HUES64 (cell line): ENCODE data around the gene SLC38A1.

Source experiments
- H3K27ac ChIP-seq: 2 replicates; pipeline ENCODE4 v1.7.0; 2013; ENCODE audit warnings: low read depth, low read length, inconsistent platforms
- H3K27me3 ChIP-seq: 2 replicates; pipeline ENCODE4 v1.6.1; 2013; ENCODE audit warnings: mild to moderate bottlenecking, low read length; ENCODE audit not compliant: insufficient read depth
- H3K36me3 ChIP-seq: 2 replicates; pipeline ENCODE4 v1.6.1; 2013; ENCODE audit warnings: mild to moderate bottlenecking, low read length; ENCODE audit not compliant: insufficient read depth
- H3K4me1 ChIP-seq: 2 replicates; pipeline ENCODE4 v1.6.1; 2013; ENCODE audit warnings: mild to moderate bottlenecking, low read length, moderate library complexity; ENCODE audit not compliant: insufficient read depth
- H3K4me3 ChIP-seq: 2 replicates; pipeline ENCODE4 v1.5.1; 2013; ENCODE audit warnings: mild to moderate bottlenecking, low read length, moderate library complexity
- H3K9ac ChIP-seq: 2 replicates; pipeline ENCODE4 v1.6.1; 2013; ENCODE audit warnings: mild to moderate bottlenecking, low read depth, low read length
- H3K9me3 ChIP-seq: 2 replicates; pipeline ENCODE4 v1.6.1; 2013; ENCODE audit warnings: low read depth, low read length; ENCODE audit not compliant: insufficient read depth
- WGBS: fragments of 150-250, 120-280 bp; methylation state at CpG from one replicate; pipeline ENCODE4 v1.1.7; 2013; ENCODE audit warnings: missing lambda C conversion rate; 5-methylcytosine and 5-hydroxymethylcytosine counted together

SLC38A1 gene

DNA sequence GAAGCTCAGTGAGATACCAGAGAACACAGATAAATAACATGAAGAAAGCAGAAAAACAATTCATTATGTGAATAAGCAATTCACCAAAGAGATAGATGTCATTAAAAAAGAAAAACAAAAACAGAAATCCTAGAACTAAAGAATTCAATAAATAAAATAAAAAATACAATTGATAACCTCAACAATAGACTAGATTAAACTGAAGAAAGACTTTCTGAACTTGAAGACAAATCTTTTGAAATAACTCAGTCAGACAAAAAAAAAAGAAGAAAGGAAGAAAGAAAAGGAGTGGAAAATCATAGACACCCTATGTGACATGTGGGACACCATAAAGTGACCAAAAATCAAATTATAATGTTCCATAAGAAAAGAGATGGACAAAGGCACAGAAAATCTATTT lies 14.0 kb upstream of the SLC38A1 start:
- no peaks in the 10 kb centered on the region for H3K4me1 ChIP-seq
- H3K4me3 ChIP-seq, result no peak overlapping the region
- peaks cover 24% of the 10 kb centered on the region; the same call in 1 of the 2 replicates for H3K9me3 ChIP-seq
- no peaks in the 10 kb centered on the region for H3K36me3 ChIP-seq
- H3K27me3 ChIP-seq, result no peaks in the 10 kb centered on the region
- no peak overlapping the region for H3K27ac ChIP-seq
- no peak overlapping the region for H3K9ac ChIP-seq

DNA sequence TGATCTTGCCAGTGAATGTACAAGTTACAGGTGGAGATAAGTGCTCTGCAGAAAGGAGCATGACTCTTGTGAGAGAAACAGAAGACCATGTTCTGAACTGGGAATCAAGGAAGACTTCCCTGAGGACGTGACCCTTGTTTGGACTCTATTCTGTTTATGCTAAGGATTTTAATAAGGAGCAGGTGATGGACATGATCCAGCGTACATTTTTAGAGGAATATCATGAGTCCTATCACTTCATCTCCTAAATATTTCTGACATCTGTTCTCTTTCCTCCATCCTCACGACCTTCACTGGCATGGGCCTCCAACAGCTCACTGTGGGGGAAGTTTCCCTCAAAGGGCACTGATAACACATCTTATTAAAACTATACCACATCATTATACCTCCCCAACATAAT lies 7.9 kb upstream of the SLC38A1 start:
- Histone ChIP-seq H3K9ac (no peak overlapping the region), H3K27me3 (no peaks in the 10 kb centered on the region), H3K27ac (no peak overlapping the region), H3K4me3 (no peak overlapping the region), H3K36me3 (0 out of 2 replicates have a peak, but pooled peaks cover 10% of the 10 kb centered on the region), H3K9me3 (no peaks in the 10 kb centered on the region), H3K4me1 (no peaks in the 10 kb centered on the region)
- 90% methylated on average over 3 of the region's 3 CpGs for WGBS

DNA sequence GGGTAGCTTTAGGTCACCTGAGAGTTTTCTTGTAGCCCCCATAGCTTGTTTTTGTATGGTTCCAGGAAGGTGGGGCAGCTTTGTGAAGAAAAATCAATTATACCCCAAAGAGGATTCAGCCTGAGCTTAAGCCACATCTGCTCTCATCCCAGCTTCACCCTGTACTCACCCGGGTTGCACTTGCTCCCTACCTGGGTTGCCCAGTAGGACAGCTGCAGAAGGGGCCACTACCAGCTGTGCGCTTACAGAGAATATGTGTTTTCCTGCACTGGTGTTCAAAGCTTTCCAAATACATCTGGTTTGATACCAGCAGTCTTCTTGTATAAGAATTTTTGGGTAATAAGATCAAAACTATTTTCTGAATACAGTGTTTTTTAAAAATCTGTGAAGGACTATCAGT lies 3.0 kb upstream of the SLC38A1 start:
- H3K9me3 ChIP-seq, result no peaks in the 10 kb centered on the region
- H3K9ac ChIP-seq, result no peak overlapping the region
- 0 out of 2 replicates have a peak, but pooled peaks cover 6% of the 10 kb centered on the region for H3K36me3 ChIP-seq
- 91% methylated on average over 2 of the region's 2 CpGs for WGBS
- peaks cover 15% of the 10 kb centered on the region for H3K4me1 ChIP-seq
- H3K27me3 ChIP-seq, result no peaks in the 10 kb centered on the region
- H3K27ac ChIP-seq, result no peak overlapping the region
- H3K4me3 ChIP-seq, result no peak overlapping the region

DNA sequence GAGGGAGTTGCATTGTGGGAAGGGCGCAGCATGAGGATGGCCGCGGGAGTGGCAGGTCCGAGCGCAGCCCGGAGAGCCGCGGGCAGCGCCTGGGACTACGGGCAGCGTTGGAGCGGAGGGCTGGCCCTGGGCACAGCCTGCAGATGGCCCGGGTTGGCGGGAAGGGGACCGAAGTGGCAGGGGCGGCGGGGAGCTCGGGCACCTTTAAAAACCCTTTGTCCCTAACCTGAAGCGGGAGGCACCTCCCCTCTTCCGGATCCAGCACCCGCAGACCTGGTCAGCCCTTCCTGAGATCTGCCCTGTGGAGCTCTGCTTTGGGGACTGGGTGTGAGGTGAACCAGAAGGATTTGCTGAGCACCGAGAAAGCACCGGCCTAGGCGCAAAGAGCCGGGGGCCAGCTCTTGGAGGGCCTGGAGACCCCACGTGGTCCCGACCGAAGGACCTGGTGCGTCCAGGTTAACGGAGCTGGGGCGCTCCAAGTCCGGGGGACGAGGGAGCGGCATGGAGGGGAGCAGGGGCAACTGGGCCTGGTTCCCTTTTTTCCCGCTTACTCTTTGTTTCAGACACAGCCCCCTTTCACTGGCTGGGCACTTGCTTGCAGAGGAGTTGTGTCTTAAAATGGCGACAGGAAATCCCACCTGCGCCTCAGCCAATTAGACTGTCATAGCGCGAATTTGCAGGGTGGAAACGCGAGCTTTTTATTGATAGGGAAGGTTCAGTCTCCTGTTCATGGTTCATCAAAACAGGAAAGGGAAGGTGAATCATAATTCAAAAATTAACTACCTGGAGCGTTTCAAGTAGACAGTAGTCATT lies 792 bp upstream of the SLC38A1 start:
- 8% methylated on average over 42 of the region's 42 CpGs for WGBS

DNA sequence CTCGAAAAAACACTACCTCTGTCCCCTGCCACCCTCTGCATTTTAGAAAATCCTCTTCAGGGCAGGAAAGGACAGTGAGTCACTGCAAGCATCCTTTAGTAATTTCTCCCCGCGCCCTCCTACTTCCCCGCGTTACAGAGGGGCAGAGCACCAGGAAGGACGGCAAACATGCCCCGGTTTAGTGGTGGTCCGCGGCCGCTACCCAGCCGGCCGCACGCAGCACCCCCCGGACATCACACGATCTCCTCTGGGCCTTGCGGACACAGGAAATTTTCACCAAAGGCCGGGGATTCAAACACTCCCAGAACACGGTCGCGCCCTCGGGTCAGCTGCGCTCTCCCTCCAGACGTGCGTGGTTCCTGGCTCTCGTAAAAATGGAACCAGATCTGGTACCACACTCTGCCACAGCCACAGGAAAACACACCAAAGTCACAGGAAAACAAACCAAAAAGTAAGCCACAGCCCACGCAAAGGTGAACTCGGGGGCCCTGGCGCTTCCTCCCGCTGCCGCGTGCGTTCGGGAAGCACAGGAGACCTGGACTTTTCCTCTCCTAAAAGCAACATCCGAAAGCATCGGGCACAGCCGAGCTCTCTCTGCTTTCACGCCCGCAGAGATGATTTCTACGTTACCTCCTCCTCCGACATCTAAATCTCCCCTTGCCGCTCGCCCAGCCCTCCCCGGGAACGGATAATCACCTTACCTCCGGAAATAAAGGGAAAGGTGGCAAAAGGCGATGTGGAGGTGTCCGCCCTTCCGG lies 839 bp downstream of the SLC38A1 start:
- H3K4me1 ChIP-seq, result peaks cover 46% of the 10 kb centered on the region
- WGBS, result under 1% methylated on average over 48 of the region's 48 CpGs
- peak overlapping the region; percentile 96 for H3K27ac ChIP-seq
- H3K27me3 ChIP-seq, result no peaks in the 10 kb centered on the region
- peak overlapping the region; percentile 99 for H3K9ac ChIP-seq
- H3K9me3 ChIP-seq, result no peaks in the 10 kb centered on the region
- H3K36me3 ChIP-seq, result 0 out of 2 replicates have a peak, but pooled peaks cover 6% of the 10 kb centered on the region
- peak overlapping the region; percentile 90 for H3K4me3 ChIP-seq

More for the DNA sequence above, 792 bp upstream of the SLC38A1 start:
- 0 out of 2 replicates have a peak, but pooled peaks cover 6% of the 10 kb centered on the region for H3K36me3 ChIP-seq
- peak overlapping the region; percentile 99 for H3K9ac ChIP-seq
- H3K4me3 ChIP-seq, result peak overlapping the region; percentile 90
- peak overlapping the region; percentile 96 for H3K27ac ChIP-seq
- peaks cover 31% of the 10 kb centered on the region for H3K4me1 ChIP-seq
- H3K27me3 ChIP-seq, result no peaks in the 10 kb centered on the region
- H3K9me3 ChIP-seq, result no peaks in the 10 kb centered on the region

DNA sequence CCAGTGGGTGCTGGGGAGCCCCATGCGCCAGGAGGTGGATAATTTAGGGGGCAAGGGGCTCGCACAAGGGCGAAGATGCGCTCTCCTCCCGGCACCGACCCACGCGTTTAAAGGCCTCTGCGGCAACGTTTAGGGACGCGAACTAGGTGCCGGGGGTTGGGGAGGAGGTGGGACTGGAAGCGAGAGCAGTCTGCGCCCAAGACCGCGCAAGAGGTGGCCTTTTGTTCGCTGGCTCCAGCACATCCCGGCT lies 1.3 kb downstream of the SLC38A1 start:
- H3K36me3 ChIP-seq, result 0 out of 2 replicates have a peak, but pooled peaks cover 6% of the 10 kb centered on the region
- peak overlapping the region; percentile 90 for H3K4me3 ChIP-seq
- peaks cover 51% of the 10 kb centered on the region for H3K4me1 ChIP-seq
- H3K27ac ChIP-seq, result peak overlapping the region; percentile 96
- H3K9me3 ChIP-seq, result no peaks in the 10 kb centered on the region
- peak overlapping the region; percentile 99 for H3K9ac ChIP-seq
- H3K27me3 ChIP-seq, result no peaks in the 10 kb centered on the region
- WGBS, result under 1% methylated on average over 19 of the region's 19 CpGs

DNA sequence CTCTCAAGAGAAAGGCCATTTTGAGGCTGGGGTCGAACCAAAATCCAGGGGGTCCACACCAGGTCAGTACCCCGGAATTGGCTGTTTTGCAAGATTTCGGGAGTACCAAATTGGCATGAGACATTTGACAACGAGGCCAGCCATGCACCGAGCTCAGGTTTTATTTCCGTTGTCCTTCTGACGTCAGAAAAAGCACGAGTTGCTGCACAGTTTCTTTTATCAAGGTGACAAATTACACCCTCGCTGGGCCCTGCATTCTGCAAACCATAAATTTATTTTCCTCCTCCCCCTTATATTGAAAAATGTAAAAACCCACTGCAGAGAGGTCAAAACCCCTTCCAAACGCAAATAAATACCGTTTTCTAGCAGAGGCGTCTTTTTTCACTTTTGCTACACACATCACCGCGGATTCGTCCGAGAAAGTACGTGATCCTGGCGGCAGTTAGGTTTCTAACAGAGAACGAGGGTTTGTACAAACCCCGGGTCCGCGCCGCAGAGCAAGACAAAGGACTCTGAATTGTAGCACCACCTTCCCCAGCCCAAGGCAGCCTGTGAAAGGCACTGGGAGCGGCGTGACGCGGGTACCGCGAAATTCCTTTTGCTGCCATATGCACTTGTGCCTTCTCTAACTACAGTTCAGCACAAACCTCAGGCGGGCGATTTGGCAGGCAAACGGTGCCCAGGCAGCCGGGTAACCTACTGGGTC lies 1.8 kb downstream of the SLC38A1 start:
- no peaks in the 10 kb centered on the region for H3K9me3 ChIP-seq
- WGBS, result under 1% methylated on average over 33 of the region's 33 CpGs
- H3K4me1 ChIP-seq, result peaks cover 56% of the 10 kb centered on the region
- peak overlapping the region; percentile 90 for H3K4me3 ChIP-seq
- peak overlapping the region; percentile 99 for H3K9ac ChIP-seq
- peak overlapping the region; percentile 96 for H3K27ac ChIP-seq
- no peaks in the 10 kb centered on the region for H3K27me3 ChIP-seq
- H3K36me3 ChIP-seq, result 0 out of 2 replicates have a peak, but pooled peaks cover 6% of the 10 kb centered on the region

DNA sequence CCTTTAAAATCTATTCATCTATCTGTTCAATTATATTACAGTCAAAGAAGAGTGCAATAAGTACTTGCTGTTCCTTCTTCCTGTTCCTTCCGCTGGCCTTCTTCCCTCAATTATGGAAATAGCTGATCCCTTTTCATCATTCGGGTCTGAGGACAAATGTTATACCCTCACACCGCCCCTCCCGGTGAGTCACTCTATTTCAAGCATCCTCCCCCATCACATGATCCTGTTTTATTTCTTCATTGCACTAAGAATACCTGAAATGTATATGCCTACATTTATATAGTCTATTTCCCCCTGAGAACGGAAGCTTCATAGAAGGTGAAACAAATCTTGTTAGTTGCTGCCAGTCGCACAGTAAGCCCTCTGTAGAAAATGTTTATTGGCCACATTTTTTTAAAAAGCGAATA lies 2.5 kb downstream of the SLC38A1 start:
- Histone ChIP-seq H3K4me1 (peaks cover 62% of the 10 kb centered on the region), H3K27ac (no peak overlapping the region), H3K4me3 (peak overlapping the region; percentile 90), H3K9me3 (no peaks in the 10 kb centered on the region), H3K36me3 (0 out of 2 replicates have a peak, but pooled peaks cover 6% of the 10 kb centered on the region), H3K9ac (peak overlapping the region; percentile 99), H3K27me3 (no peaks in the 10 kb centered on the region)
- WGBS, result 7% methylated on average over 6 of the region's 7 CpGs

DNA sequence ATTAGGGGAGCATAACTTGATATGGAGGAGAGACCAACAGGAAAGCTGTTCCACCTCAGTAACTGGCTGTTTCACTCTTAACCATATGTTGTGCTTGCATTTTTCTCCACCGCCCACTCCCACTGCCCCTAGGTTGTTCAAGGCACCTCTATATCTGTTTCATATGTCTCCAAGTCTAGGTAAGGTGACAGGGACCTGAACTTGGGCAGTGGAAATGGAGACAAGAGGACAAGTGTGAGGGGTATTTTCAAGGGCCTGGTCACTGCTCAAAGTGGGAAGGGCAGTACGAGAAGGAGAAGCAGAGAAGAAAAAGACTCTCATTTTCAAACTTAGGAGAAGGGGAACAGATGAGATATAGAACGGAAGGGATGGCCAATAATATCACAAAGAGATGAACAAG lies 3.1 kb downstream of the SLC38A1 start:
- peaks cover 63% of the 10 kb centered on the region for H3K4me1 ChIP-seq
- no peak overlapping the region for H3K27ac ChIP-seq
- no peaks in the 10 kb centered on the region for H3K27me3 ChIP-seq
- H3K9ac ChIP-seq, result peak overlapping the region; percentile 99
- WGBS, result 58% methylated on average over 3 of the region's 3 CpGs
- H3K4me3 ChIP-seq, result peak overlapping the region; percentile 90
- 0 out of 2 replicates have a peak, but pooled peaks cover 6% of the 10 kb centered on the region for H3K36me3 ChIP-seq
- H3K9me3 ChIP-seq, result no peaks in the 10 kb centered on the region

DNA sequence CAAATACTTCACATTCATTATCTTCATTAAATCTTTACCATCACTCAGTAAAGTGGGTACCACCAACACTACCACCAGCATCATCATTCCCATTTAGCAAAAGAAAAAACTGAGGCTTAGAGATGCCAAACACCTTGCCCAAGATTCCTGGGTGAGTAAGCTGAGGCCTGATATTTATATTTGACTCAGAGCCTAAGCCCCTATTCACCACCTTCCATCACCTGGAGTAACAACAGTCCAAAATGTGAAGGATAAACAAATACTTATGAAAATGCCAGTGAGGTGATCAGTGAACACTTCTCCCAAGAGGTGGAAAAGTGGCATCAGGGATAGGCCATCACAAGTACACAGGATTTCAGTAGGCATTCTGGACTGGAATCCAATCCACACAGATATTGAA lies 3.7 kb downstream of the SLC38A1 start:
- H3K36me3 ChIP-seq, result 0 out of 2 replicates have a peak, but pooled peaks cover 6% of the 10 kb centered on the region
- no peak overlapping the region for H3K27ac ChIP-seq
- peak overlapping the region; percentile 90; the same call in 1 of the 2 replicates for H3K4me3 ChIP-seq
- H3K27me3 ChIP-seq, result no peaks in the 10 kb centered on the region
- no peak overlapping the region for H3K9ac ChIP-seq
- peaks cover 63% of the 10 kb centered on the region for H3K4me1 ChIP-seq
- no peaks in the 10 kb centered on the region for H3K9me3 ChIP-seq

DNA sequence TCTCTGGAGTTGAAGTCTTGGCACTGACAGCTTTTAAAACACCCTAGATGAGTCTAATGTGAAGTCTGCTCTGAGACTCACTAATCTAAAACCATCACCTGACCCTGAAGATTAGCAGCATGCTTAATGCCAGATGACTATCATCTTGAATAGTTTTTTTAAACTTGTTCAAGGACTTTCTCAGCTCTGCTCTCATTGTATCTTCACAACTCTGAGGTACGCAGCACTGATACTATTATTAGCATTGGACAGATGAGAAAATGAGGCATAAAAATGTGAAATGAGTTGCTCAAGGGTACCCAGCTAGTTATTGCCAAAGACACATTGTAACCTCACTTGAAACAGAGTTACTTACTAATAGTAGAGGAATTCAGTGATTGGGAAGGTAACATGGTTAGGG lies 4.8 kb downstream of the SLC38A1 start:
- H3K36me3 ChIP-seq, result 0 out of 2 replicates have a peak, but pooled peaks cover 6% of the 10 kb centered on the region
- no peak overlapping the region for H3K27ac ChIP-seq
- no peaks in the 10 kb centered on the region for H3K27me3 ChIP-seq
- no peak overlapping the region for H3K9ac ChIP-seq
- 0 out of 2 replicates have a peak overlapping the region, but pooled peaks have one; percentile 11 for H3K4me3 ChIP-seq
- 38% methylated on average over 1 of the region's 1 CpG for WGBS
- H3K4me1 ChIP-seq, result peaks cover 71% of the 10 kb centered on the region
- H3K9me3 ChIP-seq, result no peaks in the 10 kb centered on the region
